TTC549 (cell line): ENCODE measurements around the gene BRI3.

Experiments
- FAIRE-seq: peaks from 2 replicates; lab custom pipeline; 2012; peaks lifted over from hg19 to GRCh38; lab: Jason Lieb, UNC

The BRI3 gene

DNA sequence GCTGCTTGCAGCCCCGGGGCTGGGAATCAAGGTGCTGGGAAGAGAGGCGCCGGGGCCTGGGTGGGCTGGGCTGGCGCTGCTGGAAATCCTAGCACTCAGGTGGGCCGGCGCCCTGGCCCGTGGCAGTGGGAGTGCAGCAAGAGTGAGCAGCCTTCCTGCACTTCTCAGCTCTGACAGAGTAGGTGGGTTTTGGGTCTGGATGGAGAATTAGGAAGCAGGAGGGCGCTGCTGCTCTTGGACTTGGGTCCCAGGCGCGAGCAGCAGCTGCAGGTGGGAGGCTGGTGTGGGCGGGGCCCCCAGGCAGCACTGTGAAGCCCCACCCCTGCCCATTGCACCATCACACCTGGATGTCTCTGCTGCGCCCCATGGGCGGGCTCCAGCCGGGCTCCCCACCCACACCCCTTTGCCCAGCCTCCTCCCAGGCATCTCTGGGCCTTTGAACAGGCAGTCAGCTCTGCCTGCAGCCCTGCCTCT lies 6.0 kb downstream of the BRI3 start:
- no peak for FAIRE-seq

DNA sequence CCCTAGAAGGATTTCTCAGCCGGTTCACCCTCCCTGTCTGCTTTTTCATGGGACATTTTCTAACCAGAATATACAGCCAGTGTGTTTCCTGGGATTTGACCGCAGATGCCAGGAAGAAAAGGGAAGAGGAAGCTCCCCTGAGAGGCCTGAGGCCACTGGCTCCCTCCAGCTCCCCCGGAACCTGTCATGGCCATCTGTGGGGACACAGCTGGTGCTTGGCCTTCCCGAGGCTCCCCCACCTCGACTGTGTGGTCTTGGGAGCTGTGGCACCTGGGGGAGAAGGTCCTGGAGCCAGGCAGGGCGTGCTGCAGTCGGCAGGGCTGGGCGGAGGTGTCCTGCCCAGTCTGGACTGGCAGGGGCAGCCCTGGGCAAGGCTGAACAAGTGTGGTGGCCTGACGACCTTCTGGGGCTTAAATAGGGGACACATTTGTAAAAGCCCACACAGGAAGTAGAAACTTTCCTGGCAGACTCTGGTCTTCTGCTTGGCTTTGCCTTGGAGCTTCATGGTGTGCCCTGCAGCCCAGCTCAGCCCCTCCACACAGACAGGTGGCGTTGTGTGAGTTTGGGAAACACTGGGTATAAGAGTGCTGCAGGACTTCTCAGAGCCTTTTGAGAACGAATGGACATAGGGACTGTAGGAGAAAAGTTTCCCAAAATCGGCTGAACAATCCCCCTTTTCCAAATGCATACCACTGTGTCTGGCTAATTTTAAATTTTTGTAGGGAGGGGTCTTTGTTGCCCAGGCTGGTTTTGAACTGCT lies 6.8 kb downstream of the BRI3 start:
- no peak for FAIRE-seq

DNA sequence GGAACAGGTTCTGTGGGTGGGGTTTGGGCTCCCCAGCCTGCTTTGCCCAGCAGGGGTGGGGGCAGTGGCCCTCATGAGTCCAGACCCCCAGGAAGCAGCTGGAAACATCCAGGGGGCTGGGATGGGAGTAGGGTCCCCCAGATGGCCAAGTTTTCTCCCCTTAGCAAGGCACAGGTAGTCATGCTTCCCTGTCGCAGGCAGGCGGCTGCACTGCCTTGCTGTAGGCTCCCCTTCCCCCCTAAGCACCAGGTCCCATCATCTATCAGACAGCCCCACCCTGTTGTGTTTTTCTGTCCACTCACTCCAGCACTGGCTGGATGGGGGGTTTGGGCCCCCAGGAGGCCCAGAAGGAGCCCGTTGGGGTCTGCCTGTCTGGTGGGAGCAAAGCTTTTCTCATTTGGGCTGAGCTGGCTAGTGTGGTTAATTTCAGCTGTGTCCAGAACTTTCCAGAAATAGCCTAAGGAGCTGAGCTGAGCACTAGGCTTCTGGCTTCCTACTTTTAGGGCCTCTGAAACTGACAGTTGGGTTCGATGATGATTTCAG lies 7.9 kb downstream of the BRI3 start:
- FAIRE-seq: no peak

DNA sequence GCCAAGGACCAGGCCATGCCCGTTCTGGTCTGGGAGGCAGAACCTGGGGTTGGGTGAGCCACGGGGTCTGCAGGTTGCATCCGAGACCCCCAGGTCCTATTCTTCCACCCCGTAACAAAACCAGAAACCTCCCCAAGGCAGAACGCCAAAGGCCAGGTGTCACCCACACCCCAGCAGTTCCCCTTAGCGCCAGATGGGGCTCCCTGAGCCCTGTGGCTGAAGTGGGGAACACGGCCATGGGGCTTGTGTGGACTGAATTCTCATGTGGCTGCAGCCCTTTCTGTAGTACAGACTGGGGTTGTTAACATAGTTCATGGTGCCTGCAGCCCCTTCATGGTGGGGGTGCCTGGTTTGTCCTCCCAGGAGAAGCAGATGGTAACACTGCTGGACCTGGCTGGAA lies 10.2 kb downstream of the BRI3 start:
- no peak for FAIRE-seq

DNA sequence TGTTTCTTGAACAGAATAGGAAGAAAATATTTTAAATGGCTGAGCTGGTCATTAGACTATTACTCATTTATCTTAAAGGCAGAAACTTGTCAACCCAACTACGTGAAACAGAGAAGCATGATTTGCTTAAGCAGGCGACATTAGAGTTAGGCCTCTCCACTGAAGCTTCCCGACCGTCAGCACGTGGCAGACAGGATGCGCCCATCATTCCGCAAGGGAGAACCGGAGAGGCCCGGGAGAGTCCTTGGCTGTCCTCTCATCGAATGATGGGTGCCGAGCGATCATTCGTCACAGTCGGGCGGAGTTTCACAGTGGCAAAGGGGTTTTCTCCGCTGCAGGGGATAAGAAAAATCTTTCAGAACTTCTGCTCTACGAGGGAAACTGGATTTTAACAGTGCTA lies 11.8 kb downstream of the BRI3 start:
- no peak for FAIRE-seq

DNA sequence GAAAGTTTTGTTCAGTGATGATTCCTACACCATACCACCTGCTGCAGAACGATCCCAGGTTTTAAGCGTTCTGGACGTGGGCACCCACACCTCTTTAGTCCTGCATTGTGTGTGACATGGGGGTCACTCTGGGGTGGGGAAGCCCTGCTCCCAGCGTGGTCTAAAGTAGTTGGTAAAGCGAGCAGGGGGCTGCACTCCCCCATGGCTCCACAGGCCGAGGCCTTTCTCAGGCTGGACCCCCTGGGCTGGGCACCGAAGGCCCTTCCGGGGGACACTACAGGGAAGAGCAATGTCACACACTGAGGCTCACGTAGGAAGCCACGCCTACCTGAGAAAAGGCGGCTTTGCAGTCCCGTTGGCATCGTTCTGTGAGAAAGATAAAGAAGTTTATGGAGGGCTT lies 12.3 kb downstream of the BRI3 start:
- FAIRE-seq: no peak

DNA sequence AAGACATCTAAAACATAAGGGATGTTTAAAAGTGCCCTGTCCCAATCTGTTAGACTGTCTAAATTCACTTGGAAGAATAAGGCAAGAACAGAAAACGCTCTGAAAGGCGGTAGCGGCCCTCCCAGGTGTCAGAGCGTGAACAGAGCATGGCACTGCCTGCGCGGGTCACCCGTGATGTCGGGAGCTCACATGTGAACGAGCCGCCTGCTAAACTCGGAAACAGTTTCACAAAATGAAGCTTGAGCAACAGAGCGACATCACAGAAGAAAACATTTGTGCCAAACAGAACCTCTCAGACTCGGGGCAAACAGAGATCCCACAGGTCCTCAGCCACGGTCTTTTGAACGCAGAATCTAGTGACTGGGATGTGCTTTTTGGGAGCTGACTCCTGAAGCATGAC lies 12.8 kb downstream of the BRI3 start:
- no peak for FAIRE-seq

DNA sequence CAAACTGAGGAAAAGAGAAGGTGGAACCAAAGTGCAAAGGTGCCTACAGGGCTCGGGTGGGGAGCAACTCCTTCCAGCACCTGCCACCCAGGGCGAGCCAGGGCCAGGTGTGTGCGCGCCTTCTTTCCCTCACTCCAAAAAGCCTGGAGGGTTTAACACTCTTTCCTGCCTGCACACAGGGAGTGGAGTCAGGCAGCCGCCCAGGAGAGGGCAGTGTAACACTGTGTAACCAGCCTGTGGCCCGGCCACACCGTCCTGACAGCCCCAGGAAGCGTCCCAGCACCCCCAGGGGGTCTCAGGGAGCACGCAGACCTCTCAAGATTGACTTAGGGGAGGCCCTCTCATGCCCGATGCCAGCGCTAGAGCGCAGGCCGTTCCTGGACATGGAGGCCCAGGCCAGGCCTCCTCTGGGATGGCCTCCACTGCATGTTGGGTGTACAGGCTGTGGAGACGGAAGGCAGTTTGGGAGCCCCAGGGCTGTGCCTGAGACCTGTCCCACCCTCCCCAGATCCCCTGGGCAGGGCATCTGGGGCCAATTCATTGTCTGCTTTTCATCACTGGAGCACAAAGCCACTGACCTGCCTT lies 13.4 kb downstream of the BRI3 start:
- FAIRE-seq: no peak

DNA sequence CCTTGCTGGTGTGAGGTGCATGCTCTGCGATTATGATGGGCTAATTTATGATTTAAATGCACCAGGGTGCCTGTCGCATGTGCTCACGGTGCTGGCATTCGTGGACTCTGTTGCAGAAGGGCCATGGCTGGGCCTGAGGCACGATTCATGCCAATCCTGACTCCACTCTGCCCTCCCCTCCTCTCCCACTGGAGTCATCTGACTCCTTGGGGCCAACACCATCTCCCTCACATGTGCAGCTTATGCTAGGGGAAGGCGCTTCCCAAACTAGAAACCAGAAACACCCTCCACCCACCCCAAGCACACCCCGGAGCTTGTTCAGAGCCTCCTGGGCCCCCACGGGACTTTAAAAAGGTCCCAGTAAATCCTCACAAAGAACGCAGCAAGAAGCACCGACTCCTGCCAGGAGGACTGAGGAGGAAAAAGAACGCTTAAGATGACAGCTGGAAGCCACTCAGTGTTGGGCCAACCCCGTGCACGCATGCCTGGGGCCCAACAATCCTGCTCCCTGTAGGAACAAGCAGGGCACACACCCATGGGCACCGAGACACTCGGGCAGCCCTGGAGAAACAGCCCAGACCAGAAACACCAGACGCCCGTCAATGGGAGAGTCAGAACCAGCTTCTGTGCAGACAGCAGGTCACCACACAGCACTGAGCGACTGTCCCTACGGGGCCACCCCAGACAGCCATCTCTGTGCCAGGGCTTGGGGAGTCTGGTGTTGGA lies 14.1 kb downstream of the BRI3 start:
- FAIRE-seq: no peak

DNA sequence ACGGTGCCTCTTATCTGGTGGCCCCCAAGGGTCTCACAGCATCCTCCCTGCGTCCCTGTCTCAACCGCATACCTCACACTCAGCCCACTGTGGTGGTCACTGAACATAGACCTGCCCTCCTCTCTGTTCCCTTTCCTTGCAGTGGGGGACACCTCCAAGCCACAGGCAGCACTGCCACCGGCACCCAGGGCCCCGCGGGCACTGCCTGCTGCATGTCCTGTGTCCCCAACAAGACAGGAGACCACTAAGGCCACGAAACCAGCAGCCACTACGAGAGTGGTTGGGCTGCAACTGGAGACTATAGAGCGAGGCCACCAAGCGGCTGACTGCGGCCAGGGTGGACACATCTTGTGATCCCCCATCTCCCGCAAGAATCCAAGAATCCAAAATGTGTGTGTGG lies 15.3 kb downstream of the BRI3 start:
- FAIRE-seq: no peak

DNA sequence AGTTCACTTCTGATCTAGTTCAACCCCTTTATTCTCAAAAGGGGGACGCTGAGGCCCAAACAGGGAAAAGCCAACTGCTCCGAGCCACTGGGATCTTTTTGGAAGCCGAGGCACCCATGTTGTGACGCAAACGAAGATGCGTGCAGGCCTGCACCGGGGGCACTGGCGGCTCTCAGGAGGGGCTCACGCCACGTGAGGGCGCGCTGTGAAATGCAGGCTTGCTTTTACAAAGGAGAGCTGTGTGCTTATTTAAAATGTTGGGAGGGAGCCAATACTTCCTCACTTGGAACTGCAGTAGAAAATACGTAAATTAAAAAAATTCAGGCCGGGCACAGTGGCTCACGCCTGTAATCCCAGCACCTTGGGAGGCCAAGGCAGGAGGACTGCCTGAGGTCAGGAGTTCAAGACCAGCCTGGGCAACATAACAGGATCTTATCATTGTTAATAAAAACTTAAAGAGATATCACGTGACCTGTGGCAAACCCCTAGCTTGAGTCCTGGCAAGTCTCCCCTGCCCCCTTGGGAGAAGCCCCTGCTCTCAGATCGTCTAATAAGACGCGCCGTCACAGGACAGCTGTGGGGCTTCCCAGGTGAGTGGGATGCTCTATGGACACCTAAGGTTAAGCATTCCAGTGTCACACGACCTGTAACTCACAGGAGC lies 16.3 kb downstream of the BRI3 start:
- no peak for FAIRE-seq

DNA sequence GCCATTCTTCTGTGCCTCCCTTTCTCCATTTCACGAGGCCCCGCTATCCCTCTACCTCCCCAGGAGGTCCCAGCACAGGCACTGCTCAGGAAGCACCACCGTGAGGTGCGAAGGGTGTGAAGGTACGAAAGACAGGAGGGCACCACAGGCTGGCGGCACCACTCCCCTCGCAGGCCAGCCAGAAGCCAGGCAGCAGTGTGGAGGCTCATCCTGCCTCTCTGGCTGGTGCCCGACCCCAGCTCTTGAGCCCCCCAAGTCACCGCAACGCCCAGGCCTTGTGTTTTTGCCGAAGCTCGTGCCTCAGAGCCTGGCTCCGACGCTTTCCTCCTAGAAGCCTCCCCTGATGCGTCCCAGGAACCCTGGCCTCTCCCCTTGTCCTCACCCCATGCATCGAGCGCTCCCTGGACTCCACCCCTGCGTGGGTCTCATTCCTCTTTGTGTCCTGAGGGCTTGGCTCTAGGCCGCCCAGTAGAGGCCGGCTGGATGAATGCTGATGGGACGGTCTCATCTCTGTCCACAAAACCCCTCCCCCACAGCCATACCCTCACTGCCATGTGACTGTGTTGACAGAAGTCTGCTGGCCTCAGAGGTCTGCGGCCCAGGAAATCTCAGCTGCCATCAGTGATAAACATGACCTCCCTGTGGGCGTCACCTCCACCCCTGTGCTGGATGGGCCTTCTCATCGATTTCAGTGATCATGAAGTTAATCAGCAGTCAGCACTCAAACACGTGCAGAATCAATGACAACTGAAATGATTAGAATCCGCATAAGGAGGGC lies 19.3 kb downstream of the BRI3 start:
- no peak for FAIRE-seq

DNA sequence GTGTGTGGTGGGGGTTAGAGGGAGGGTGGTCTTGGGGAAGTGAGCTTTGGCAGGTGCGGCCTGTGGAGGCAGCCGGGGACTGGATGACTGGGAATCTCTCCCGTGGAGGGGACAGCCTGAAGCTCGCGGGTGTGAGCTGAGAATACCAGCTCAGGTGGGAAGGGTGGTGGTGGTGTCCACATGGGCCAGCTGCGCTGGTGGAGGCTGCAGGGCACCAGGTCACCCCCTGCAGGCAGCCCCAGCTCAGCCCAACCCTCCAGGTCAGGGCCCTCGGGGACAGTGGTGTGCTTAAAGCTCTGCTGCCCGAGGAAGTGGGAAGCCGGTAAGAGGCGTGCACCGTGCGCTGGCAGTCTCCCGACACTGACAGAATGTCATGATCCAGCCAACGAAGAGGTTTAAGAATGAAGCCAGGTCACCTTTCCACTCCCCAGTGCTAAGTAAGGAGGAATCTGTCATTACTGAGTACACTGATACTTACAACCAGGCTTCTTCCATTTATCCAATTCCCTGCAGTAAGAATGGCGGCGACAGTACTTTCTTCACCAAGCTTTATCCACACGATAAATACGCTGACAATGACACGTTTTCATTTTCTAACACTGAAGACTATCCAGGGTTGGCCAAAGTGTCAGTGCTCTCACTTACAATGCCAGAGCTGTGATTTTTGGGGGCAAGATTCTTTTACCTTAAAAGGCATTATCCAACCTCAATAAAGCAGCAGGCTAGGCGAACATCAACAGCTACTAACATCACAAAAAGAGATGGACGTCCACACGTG lies 20.4 kb downstream of the BRI3 start:
- FAIRE-seq: no peak

DNA sequence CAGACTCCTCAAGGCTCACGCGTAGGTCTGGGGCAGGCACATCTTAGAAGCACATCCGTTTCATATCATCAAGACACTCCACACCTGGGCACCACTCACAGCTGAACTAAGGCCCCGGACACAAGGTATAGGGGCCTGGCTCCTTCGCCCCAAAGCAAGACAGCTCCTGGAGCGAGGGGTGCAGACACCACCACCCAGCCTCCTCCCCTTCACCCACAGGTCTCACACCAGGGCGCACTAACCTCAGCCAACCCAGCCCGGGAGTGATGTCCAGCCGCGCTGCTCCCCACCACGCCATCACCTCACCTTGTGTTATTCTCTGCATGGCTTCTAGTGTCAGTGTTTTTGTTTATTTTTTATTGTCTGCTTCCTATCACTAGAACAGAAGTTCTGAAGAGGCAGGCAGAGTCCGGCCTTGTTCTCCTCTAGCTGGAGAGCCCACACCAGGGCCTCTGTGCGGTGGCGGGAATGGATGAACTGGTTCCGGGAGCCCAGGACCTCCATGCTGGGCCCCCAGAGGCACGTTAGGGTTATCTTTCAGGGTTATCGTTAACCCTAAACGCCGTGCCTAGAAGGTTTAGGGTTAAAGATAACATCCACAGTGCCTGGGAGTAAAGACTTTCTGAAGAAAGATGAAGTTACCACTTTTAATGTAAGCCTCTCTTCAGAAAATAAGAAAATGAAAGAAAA lies 21.8 kb downstream of the BRI3 start:
- no peak for FAIRE-seq

DNA sequence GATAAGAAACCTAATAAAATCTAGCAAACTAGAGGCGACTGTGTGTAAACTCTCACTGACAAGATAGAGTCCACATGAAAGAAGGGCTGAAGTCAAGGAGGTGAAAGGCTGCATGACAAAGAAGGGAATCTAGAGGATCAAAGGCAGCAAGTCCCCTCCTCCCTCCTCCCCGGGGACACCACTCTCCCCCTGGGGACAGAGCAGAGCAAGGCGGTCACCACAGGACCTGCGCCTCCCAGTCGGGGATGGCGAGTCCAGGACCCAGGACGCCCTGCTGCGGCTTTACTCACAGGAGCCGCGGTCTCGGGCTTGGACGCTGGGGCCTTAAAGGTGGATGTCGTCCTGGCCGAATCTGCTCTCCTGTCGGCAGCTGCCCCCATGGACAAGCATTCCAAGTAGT lies 22.4 kb downstream of the BRI3 start:
- FAIRE-seq: no peak

DNA sequence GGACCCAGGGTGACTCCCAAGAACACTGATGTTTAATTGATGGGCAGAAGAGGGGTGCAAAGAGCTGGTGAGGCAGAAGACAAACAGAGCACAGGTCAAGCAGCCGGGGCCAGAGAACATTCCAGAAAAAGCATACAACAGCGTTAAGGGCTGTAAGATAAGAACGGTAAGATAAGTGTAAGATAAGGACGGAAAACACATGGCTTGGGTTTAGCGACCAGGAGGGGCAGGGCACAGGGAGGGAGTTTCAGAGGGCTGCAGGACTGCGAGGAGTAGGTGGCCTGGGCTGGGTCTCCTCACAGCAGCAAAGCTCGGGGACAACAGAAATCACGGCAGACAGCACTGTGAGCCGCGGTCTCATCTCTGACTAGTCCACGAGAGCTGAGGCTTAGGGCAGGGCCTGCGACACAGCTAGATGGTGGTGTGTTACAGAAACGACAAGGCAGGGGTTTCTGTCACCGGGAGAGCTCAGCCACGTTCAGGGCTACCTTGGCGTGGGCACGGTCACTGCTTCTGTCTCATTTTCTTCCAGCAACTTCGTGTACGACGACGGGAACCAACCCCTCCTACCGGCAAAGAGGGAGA lies 24.6 kb downstream of the BRI3 start:
- no peak for FAIRE-seq

DNA sequence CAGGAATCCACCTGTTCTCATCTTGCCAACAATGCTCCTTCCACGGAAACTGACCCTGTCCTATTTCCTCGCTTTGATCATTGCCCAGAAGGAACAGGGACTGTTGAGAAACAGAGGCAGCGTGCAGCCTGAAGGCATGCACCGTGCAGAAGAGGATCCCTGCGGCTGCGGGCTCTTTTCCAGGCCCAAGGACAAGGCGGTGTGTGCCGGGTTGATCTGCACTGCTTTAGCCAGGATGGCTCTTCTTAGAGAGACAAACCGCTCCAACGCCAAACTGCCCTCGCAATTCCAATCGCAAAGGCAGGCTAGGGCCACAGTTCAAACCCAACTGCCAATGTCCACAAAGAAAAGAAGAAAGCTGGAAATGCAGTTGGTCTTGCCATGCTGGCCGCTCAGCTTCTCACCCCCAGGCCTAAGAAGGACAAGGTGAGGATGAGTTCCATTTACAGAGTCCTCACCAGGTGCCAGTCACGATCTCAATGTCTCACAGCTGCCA lies 26.5 kb downstream of the BRI3 start:
- no peak for FAIRE-seq

DNA sequence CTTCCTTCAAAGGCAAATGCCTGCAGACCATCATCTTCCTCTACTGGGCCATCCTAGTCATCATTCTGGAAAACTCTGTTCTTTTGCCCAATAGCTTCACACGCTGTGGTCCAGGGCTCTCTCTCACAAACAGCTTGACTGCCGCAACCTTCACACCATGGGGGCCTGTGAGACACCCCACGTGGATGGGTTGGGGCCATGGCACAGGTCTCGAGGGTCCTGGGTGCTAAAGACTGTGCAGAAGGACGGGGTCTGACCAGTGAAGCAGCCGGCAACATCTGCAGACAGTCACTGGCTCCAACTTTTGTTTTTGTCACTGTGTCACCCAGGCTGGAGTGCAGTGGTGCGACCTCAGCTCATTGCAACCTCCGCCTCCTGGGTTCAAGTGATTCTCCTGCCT lies 28.1 kb downstream of the BRI3 start:
- FAIRE-seq: no peak

DNA sequence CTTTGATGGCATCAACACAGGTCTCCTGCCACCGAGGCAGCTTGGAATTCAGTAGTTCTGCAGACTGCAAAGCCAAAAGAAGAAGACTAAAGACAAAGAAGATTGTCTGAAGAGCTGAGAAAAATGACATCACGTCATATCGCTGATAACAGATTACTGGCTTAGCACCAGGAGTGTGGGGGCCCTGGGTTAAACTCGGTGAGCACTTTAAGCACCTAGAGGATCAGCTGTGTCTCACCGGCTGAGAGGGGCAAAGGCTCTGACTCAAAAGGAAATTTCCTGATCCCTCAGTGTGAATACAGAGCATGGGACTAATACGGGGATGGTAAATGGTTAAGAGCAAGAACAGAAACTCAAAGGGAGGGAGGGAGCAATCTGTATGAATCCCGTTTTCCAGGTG lies 30.7 kb downstream of the BRI3 start:
- no peak for FAIRE-seq

DNA sequence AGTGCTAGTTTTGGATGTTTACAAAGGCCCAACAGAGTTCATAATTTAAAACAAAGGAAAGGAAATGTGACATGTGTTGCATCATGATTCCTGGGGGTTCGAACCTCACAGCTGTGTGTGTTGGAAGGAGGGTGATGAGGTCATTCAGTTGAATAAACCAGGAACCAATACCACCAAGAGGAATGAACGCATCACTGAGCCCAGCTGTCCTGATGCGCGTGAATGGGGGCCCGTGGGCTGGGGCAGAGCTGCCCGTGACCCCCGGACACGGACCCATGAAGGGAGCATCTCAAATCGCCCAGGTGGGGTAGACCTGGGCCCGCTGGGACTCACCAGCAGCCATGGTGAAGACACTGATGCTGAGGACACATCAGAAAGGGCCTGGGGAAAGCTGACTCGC lies 33.0 kb downstream of the BRI3 start:
- no peak for FAIRE-seq
